ENCODE measurements around the gene WFDC13. TPM values are rescaled to one million over a fixed set of nuclear protein-coding genes. Genes with fewer than 3 reads are reported as not detected.

WFDC13 gene
- total and polyA plus RNA-seq, 2 of the 8 experiments (the other 6 are each of a cell fraction or from before 2014, with no cell fraction given), result not detected

GRCh38 chr20:45701104-45701503 lies 734 bp upstream of the WFDC13 start (continued):
- TF ChIP-seq CHD7 (IDR thresholded peaks at IDR 0.05; ENCODE audit: insufficient replicate concordance, low read length) (no peak), ASH2L (IDR thresholded peaks at IDR 0.05; ENCODE audit: low read length) (no peak), ZNF274 (IDR thresholded peaks at IDR 0.05; ENCODE audit: borderline replicate concordance, extremely low read depth, low read length) (no peak), HDAC6 (IDR thresholded peaks at IDR 0.05; ENCODE audit: low read depth, low read length) (no peak), GTF2F1 (IDR thresholded peaks at IDR 0.05; ENCODE audit: borderline replicate concordance, low read depth, low read length) (no peak), CBX8 (IDR thresholded peaks at IDR 0.05; ENCODE audit: borderline replicate concordance, low read depth, low read length) (no peak), POU5F1 (IDR thresholded peaks at IDR 0.05; ENCODE audit: low read depth, low read length) (no peak), NANOG (IDR thresholded peaks at IDR 0.05; ENCODE audit: insufficient read depth, low read depth, low read length, poor library complexity, severe bottlenecking) (no peak), SIN3A (conservative IDR thresholded peaks at IDR 0.05 in 1 of 2, IDR thresholded peaks at IDR 0.05 in 1 of 2; ENCODE audit: low read depth in 1 of 2, low read length in 2 of 2) (no peak), GABPA (IDR thresholded peaks at IDR 0.05; ENCODE audit: borderline replicate concordance, insufficient read depth, low read length) (no peak), BCL11A (IDR thresholded peaks at IDR 0.05; ENCODE audit: low read depth in 2 of 2, low read length in 2 of 2) (no peak), SUZ12 (IDR thresholded peaks at IDR 0.05; ENCODE audit: low read length) (no peak)

All from H1 (cell line).